C1 segment of cervical spinal cord (tissue), 14 donors: ENCODE results near the gene C12orf57.

Source experiments
- DNase-seq, 14 donors: peaks; one replicate each; lab custom pipeline; 2025; lab: John Stamatoyannopoulos, UW

Gene C12orf57

GRCh38 chr12:6936636-6937480, 7.0 kb upstream of the C12orf57 start:
- DNase-seq = peak in 2 of 14 donors; percentile 56 to 61

DNA sequence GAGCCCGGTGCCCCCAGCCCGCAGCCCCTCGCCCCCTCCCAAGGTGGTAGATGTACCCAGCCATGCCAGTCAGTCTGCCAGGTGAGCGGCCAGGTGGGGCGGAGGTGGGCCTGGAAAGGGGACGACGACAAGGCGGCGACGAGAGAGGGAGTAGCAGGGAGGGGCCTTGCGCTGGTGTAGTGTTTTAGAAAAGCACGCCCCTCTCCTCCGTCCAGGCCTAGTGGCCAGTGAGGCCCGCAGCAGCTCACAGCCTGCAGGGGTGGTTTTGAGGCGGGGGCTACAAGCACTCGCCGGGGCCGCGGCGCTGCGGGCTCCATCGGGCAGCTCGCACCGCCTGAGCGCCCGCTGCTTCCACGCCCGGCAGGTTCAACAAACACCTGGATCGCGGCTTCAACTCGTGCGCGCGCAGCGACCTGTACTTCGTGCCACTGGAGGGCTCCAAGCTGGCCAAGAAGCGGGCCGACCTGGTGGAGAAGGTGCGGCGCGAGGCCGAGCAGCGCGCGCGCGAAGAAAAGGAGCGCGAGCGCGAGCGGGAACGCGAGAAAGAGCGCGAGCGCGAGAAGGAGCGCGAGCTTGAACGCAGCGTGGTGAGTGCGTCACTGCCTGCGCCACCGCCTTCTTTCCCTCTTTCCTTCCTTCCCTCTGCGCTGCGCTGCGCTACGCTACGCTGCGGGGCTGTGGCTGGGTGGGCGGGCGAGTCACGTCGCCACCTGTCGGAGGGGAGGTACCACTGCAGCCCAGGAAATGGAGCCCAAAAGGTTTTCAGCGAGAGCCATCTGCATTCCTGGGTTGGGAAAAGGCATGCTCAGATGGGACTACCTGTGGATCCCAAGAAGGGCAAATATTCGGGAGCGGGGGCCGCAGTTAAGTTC, 6.1 kb upstream of the C12orf57 start:
- peak; percentile 45 to 95 (median 84) for DNase-seq

DNA sequence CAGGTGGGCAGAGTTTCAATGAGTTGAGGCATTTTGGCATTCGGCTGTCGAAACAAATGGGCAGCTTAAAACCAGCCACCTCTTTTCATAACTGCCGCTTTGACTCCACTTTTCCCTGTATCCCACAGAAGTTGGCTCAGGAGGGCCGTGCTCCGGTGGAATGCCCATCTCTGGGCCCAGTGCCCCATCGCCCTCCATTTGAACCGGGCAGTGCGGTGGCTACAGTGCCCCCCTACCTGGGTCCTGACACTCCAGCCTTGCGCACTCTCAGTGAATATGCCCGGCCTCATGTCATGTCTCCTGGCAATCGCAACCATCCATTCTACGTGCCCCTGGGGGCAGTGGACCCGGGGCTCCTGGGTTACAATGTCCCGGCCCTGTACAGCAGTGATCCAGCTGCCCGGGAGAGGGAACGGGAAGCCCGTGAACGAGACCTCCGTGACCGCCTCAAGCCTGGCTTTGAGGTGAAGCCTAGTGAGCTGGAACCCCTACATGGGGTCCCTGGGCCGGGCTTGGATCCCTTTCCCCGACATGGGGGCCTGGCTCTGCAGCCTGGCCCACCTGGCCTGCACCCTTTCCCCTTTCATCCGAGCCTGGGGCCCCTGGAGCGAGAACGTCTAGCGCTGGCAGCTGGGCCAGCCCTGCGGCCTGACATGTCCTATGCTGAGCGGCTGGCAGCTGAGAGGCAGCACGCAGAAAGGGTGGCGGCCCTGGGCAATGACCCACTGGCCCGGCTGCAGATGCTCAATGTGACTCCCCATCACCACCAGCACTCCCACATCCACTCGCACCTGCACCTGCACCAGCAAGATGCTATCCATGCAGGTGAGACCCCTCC, 5.2 kb upstream of the C12orf57 start:
- peak in 1 of 14 donors; percentile 42 for DNase-seq

- no peak for DNase-seq
Observed at GRCh38 chr12:6939191-6939540, 4.7 kb upstream of the C12orf57 start.

- DNase-seq = no peak
Observed at GRCh38 chr12:6941267-6941666, 2.6 kb upstream of the C12orf57 start.

DNA sequence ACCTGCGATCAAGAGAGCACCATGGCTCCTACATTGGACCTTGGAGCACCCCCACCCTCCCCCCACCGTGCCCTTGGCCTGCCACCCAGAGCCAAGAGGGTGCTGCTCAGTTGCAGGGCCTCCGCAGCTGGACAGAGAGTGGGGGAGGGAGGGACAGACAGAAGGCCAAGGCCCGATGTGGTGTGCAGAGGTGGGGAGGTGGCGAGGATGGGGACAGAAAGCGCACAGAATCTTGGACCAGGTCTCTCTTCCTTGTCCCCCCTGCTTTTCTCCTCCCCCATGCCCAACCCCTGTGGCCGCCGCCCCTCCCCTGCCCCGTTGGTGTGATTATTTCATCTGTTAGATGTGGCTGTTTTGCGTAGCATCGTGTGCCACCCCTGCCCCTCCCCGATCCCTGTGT, 2.0 kb upstream of the C12orf57 start:
- DNase-seq = no peak

DNA sequence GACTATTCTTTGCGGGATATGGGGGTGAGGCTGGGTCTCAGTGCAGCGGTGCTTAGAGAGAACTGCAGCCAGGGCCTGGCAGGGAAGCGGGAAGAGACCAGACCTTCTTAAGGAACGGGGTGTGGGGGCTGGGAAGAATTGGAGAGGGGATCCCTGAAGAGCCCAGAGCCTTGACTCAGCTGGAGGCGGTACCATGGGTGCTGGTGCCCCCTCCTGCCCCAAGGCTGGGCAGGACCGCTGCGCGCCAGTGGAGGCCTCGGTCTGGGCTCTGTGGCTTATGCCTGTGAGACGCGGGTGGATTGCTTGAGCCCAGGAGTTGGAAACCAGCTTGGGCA, 1.5 kb upstream of the C12orf57 start:
- no peak for DNase-seq

GRCh38 chr12:6943389-6943721, 467 bp upstream of the C12orf57 start:
- peak in 13 of 14 donors; percentile 24 to 96 (median 71) for DNase-seq

DNA sequence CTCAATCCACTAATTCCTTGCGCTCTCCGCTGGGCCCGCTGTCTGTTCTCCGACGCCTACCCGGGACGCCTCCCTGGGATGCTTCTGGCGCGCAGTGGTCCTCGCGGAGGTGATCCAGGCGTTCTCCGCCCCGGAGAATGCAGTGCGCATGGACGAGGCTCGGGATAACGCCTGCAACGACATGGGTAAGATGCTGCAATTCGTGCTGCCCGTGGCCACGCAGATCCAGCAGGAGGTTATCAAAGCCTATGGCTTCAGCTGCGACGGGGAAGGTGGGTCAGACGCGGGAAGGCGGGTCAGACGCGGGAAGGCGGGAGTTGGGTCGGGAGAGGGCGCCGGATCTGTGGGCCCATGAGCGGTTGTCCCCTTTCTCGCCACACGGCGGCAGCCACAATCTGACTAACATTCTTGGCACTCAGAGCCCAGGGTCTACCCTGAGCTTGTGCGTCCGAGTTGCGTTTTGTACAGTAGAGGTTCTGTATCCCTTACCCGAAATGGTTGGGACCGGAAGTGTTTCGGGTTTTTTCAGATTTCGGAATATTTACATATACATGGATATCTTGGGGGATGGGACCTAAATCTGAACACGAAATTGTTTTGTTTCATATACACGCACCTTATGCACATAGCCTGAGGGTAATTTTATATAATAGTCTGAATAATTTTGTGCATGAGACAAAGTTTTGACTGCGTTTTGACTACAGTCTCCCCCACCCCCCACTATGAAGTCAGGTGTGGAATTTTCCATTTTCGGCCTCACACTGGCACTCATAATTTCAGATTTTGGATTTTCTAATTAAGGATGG, 762 bp downstream of the C12orf57 start:
- DNase-seq = peak in 13 of 14 donors; percentile 48 to 92 (median 85)

DNA sequence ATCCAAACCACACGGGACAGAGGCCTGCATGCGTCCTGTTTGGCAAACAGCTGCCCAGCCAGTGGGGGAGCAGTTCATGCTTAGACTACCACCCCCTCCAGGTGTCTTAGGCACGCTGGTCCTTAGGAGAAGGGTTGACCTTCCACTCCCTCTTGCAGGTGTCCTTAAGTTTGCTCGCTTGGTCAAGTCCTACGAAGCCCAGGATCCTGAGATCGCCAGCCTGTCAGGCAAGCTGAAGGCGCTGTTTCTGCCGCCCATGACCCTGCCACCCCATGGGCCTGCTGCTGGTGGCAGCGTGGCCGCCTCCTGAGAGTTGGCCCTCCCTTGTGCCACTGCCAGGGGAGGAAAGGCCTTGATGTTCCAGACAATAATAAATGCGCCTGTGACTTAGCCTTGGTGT, 1.8 kb downstream of the C12orf57 start:
- DNase-seq = no peak

DNA sequence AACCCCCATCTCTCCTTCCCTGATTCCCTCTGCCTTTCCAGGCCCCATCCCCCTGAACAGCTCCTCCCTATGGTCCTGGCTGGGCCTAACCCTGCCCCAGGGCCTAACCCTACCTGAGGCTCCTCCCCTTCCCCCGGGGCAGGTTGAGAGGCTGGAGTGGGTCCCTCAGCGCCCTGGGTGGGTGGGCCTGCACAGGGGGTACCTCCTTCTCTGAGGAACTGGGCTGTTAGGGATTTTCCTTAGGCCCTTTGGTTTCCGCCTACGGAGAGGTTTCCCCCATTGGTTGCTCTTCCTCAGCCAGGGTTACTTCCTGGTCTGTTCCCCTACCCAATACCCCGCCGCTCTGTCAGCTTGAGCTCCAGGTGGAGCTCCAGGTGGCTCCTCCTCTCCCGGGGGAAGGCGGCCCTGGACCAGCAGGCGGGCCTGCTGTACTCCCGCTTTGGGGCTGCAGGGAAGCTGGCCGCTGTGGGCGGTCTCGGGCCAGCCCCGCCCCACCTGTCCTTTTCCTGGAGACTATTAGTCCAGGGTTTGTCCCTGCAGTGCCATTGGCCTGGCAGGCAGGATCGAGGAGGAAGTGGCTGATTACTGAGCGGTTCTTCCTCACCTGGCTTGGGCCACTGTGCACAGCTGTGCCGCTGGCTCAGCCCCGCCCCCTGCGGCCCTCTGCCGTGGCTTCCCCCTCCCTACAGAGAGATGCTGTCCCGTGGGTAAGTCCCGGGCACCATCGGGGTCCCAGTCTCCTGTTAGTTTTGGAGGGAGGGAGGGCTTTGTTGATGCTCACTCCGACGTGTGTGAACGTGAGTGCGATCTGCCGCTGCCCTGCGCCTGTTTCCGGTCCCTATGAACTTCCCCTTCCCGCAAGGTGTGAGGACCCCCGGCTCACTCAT, 2.5 kb downstream of the C12orf57 start:
- DNase-seq = peak in 1 of 14 donors; percentile 61

DNA sequence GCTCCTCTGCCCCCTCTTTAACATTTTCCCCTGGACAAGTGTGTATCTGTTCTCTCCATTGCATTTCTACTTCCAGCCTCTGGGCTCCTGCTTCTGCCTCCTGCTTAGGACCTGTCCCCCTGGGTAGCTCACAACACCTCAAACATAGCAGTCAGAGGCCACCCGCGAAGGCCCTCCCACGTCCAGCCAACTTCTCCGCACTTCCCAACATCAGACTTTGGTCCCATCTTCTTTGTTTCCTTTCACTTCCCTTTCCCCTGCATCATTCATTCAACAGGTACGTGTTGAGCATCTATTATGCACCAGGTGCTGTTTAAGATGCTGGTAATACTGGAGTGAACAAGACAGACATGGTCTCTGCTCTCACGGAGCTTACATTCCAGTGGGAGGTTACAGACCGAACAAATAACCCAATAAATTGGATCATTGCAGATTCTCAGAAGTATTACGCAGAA, 3.1 kb downstream of the C12orf57 start:
- no peak for DNase-seq

GRCh38 chr12:6947615-6948014, 3.8 kb downstream of the C12orf57 start:
- DNase-seq = no peak

GRCh38 chr12:6948873-6949594, 5.2 kb downstream of the C12orf57 start:
- no peak for DNase-seq

DNA sequence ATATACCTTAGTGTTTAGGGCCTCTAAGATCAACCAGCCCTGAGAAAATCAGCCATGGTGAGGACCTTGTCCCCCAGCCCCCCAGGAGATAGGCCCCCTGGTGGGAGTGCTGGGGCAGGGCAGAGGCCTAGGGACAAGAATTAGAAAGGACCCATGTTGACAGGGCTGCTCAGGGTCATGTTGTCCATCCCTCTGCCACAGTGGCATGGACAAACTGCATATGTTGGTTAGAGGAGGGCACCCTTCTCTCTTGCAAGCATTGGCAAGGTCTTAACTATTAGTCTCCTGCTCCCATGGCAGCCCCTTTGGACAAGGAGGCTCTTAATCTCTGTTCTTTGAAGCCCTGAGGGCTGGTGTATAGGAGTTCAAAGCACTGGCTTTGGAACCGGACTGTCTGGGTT, 6.6 kb downstream of the C12orf57 start:
- DNase-seq = no peak

DNA sequence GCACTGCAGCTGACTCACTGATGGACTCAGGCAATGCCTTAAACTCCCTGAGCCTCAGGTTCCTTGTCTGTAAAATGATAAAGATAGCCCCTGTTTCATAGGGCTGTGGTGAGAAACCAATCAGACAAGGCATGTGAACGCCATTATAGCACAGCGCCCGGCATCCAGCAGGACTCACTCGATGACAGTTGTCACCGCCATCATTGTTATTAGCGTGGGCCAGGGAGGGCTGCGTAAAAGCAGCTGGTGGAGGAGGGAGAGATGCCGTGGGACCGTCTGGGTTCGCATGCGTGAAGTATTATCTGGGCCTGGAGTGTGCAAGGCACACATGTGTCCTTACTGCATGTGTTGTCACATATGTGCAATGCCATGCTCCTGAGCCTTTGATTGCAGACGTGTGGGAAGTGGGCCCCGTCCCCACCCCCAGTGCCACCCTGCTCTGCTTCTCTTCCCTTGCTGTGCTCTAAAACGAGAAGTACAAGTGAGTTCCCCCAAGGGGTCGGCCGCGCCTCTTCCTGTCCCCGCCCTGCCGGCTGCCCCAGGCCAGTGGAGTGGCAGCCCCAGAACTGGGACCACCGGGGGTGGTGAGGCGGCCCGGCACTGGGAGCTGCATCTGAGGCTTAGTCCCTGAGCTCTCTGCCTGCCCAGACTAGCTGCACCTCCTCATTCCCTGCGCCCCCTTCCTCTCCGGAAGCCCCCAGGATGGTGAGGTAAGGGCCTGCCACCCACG, 7.2 kb downstream of the C12orf57 start, which contains the start of gene PTPN6:
Gene PTPN6, plus strand, starts transcription at position 546 of the 730 bp plus-strand sequence. Its CDS starts 157 bp downstream, at position 703.
- peak in 5 of 14 donors; percentile 23 to 60 (median 41) for DNase-seq

GRCh38 chr12:6951551-6952120, 7.8 kb downstream of the C12orf57 start:
- DNase-seq = no peak
